GM13976 (cell line): ENCODE data around the gene CLPSL2.

Source experiments
- DNase-seq: peaks from one replicate; pipeline ENCODE4 v3.0.0; 2012; ENCODE audit warnings: low spot score
- in situ Hi-C: fragments of 300-500 bp; cut with MboI; formaldehyde crosslinking; loops from one replicate; pipeline ENCODE4 v1.12.0; 2022; ENCODE audit warnings: low sequenced_read_pairs, mixed read lengths, inconsistent platforms; ENCODE audit not compliant: unreplicated experiment
- TF ChIP-seq, protein P1 (sequence below): IDR thresholded peaks from 2 replicates; pipeline ENCODE4 v1.5.1; 2012; ENCODE audit warnings: borderline replicate concordance, mild to moderate bottlenecking; ENCODE audit not compliant: insufficient read depth; ENCODE audit errors: extremely low read depth, missing control alignments, control extremely low read depth

The CLPSL2 gene

DNA sequence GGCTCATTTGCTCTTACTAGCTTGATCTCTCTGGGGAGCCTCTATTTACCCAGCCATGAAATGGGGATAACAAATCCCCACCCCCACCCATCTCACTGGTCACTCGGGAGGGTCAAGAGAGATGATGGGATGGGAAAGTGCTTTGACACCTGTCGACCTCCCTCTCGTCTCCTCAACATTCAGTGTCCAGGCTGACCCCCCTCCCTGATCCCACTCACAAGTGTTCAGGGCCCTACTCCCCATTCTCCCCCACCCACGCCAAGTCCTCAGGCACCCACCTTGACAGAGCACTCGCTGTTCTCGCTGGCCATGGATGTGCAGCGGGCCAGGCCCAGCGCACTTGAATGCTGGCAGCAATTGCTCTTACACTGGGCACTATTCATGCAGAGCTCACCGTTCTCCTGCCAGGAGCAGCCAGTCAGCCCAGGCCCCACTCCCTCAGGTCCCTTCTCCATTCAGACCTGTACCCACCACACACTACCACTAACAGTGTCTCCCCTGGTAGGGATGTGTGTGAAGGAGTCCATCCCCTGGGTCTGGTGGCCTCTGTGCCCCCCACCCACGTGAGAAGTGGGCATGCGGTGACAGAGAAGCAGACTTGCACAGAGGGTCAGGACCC, 19.2 kb downstream of the CLPSL2 start:
- peak; percentile 24 for DNase-seq
- TF ChIP-seq, protein P1, sequence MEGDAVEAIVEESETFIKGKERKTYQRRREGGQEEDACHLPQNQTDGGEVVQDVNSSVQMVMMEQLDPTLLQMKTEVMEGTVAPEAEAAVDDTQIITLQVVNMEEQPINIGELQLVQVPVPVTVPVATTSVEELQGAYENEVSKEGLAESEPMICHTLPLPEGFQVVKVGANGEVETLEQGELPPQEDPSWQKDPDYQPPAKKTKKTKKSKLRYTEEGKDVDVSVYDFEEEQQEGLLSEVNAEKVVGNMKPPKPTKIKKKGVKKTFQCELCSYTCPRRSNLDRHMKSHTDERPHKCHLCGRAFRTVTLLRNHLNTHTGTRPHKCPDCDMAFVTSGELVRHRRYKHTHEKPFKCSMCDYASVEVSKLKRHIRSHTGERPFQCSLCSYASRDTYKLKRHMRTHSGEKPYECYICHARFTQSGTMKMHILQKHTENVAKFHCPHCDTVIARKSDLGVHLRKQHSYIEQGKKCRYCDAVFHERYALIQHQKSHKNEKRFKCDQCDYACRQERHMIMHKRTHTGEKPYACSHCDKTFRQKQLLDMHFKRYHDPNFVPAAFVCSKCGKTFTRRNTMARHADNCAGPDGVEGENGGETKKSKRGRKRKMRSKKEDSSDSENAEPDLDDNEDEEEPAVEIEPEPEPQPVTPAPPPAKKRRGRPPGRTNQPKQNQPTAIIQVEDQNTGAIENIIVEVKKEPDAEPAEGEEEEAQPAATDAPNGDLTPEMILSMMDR, result no peak
- in situ Hi-C loops, result no loop called here

DNA sequence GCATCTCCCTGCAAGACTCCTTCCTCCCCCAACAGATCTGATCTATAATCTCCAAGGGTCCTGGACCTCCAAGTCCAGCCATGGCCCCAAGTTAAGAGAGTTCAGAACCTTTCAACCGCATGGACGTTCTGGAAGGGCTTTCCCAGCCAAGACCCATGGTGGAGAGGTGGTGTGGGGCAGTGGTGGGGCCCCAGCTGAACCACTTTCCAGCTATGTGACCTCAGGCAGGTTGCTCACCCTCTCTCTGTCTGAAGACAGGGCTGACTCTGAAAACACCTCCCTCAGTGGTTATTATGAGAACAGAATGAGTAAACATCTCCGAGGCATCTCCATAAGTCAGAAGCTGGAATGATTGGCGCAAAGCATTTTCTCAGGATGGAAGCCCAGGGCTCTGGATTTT, 19.8 kb downstream of the CLPSL2 start:
- DNase-seq, result peak; percentile 22
- in situ Hi-C loops, result no loop called here
- TF ChIP-seq, protein P1, result no peak

DNA sequence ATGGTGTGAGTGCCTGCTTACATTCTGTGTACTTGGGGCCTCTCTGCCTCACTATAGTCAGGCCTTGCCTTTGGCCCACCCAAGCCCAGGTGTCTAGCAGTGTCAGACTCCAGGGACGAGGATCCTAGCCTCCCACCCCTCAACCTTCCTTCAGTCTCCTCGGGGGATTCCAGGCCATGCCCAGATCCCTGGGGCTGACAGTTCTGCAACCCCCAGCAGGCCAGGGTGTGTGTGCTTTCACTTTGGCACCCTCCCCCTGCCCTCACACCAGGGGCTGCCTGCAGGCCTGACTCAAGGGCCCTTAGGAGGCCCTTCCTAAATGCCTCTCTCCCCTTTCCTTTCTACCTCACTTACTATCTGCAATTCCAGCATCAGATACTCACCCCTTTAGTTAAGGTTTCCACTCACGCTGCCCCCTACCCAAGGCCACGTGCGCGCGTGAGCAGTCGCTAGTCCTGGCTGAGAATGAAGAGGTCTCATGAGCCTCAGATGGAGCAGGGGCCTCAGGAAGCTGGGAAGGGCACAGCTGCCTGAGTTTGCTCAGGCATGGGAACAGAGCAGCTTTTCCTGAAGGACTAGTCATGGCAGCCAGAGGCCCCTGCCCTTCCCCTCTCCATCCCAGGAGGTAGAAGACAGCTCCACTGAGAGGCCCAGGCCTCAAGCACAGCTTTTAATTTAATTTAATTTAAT, 21.6 kb downstream of the CLPSL2 start:
- DNase-seq, result peak; percentile 29
- TF ChIP-seq, protein P1, result no peak
- in situ Hi-C loops, result no loop called here

DNA sequence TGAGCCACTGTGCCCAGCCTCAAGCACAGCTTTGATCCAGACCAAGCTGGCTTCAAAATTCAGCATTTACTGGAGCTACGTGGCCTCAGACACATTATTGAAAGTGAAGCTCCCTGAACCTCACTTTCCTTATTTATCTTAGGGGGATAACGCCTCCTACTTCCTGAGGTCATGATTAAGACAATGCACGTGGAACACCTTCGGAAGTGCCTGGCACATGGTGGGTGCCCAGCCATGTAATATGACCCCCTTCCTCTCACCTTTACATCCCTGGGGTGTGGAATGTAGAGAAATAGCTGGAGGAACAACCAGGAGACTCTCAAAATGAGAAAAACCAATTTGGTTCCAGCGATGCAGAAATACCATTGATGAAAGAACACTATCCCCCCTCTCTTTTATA, 22.3 kb downstream of the CLPSL2 start:
- TF ChIP-seq, protein P1, result no peak
- in situ Hi-C loops, result no loop called here
- DNase-seq, result no peak

DNA sequence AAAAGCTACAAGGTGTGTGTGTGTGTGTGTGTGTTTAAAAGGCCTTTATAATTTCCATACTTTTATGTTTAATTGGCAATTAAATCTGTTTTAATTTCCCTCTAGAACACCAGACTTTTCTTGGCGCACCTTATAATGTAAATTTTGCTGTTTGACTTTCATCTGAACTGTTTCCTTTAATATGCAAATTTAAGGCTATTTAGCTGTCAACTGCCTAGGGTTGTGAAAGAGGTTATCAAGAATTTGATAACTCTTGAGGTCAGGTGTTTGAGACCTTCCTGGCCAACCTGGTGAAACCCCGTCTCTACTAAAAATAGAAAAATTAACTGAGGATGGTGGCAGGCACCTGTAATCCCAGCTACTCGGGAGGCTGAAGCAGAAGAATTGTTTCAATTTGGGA, 24.8 kb downstream of the CLPSL2 start:
- TF ChIP-seq, protein P1, result no peak
- in situ Hi-C loops, result no loop called here
- no peak for DNase-seq

DNA sequence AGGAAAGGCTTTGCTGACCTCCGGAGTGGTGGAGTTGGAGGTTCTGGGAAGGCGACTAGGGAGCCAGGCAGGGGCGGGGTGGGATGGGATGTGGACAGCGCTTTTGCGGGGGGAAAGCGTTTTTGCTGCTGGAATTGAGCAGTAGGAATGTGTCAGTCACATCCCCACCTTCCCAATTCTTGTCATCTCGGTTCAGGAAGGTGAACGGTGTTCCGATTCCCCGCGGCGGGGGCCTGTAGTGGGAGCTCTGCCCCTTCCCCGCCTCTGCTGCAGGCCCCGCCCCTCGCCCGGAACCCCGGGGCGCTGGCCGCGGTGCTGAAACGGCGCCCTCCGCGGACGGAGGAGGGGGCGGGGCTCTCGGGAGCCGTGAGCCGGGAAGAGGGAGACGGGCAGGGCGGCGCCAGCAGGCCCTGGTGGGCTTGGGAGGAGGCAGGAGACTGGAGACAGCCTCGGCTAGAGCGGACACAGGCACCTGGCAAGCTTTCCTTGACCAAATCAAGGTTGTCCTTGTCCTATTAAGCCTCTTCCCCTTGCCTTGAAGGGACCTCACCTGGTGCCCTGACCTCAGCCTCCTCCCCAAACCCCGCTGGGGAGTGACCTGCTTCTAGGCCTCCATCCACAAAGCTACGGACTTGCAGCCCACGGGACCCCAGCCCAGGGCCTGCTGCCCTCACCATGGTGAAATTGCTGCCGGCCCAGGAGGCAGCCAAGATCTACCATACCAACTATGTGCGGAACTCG, 28.8 kb downstream of the CLPSL2 start, which contains the start of gene LHFPL5:
Gene LHFPL5 (plus strand): TSS at position 357 of the 741 bp plus-strand sequence. CDS start 319 bp downstream, at position 676.
- TF ChIP-seq, protein P1, result no peak
- peak; percentile 91 for DNase-seq
- in situ Hi-C loops, result no loop called here
